OCI-LY3 (cell line): ENCODE results near the gene AFAP1.

Source experiments
- EZH2phosphoT487 ChIP-seq: fragments of 200-600 bp; shearing (Covaris generic); IDR thresholded peaks from 2 replicates; pipeline ENCODE4 v1.6.1; 2018; ENCODE audit warnings: antibody characterized with exemption, mixed run types, low read depth
- TF ChIP-seq, protein P1 (sequence below): fragments of 200-600, 300-600 bp; sonication (generic); IDR thresholded peaks from 2 replicates; pipeline ENCODE4 v1.5.1; 2014; ENCODE audit warnings: antibody characterized with exemption, low read length, low read depth

- TF ChIP-seq, protein P1, sequence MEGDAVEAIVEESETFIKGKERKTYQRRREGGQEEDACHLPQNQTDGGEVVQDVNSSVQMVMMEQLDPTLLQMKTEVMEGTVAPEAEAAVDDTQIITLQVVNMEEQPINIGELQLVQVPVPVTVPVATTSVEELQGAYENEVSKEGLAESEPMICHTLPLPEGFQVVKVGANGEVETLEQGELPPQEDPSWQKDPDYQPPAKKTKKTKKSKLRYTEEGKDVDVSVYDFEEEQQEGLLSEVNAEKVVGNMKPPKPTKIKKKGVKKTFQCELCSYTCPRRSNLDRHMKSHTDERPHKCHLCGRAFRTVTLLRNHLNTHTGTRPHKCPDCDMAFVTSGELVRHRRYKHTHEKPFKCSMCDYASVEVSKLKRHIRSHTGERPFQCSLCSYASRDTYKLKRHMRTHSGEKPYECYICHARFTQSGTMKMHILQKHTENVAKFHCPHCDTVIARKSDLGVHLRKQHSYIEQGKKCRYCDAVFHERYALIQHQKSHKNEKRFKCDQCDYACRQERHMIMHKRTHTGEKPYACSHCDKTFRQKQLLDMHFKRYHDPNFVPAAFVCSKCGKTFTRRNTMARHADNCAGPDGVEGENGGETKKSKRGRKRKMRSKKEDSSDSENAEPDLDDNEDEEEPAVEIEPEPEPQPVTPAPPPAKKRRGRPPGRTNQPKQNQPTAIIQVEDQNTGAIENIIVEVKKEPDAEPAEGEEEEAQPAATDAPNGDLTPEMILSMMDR = no peak
- no peak for TF ChIP-seq EZH2phosphoT487
Observed at GRCh38 chr4:7779432-7779768, 160.3 kb downstream of the AFAP1 start.
